ENCODE data around the gene MLLT3. TPM values are rescaled to one million over a fixed set of nuclear protein-coding genes. Genes with fewer than 3 reads are reported as not detected.

MLLT3 gene
- total and polyA plus RNA-seq, 2 donors (not counting 3 experiments of a cell fraction or from before 2014, with no cell fraction given): 6.1 to 10.0 TPM

GRCh38 chr9:20492772-20493171, 129.5 kb downstream of the MLLT3 start:
- Histone ChIP-seq H3K27ac (ENCODE audit: insufficient read depth, low read depth, low read length) (no peak overlapping the region), H3K9ac (replicated peaks; ENCODE audit: extremely low read depth, insufficient read depth, low read length) (no peak overlapping the region), H3K79me2 (ENCODE audit: control insufficient read depth, insufficient read depth, low read length) (no peaks in the 10 kb centered on the region), H3K4me1 (ENCODE audit: control insufficient read depth, extremely low read depth, insufficient read depth, low read length) (no peaks in the 10 kb centered on the region), H4K20me1 (replicated peaks; ENCODE audit: control insufficient read depth, extremely low read depth, insufficient read depth, low read length) (no peaks in the 10 kb centered on the region), H2AFZ (ENCODE audit: low read depth, low read length) (no peak overlapping the region), H3K9me3 (replicated peaks; ENCODE audit: control insufficient read depth, insufficient read depth, low read length) (no peaks in the 10 kb centered on the region), H3K36me3 (ENCODE audit: control insufficient read depth in 2 of 2, extremely low read depth in 1 of 2, insufficient read depth in 2 of 2, low read length in 2 of 2) (no peaks in the 10 kb centered on the region), H3K27me3 (ENCODE audit: control insufficient read depth in 2 of 2, insufficient read depth in 2 of 2, low read length in 2 of 2) (no peaks in the 10 kb centered on the region), H3K4me2 (ENCODE audit: insufficient read depth, low read length) (no peak overlapping the region), H3K4me3 (replicated peaks in 1 of 3; ENCODE audit: insufficient read depth in 1 of 3, low read depth in 1 of 3, low read length in 3 of 3) (no peak overlapping the region), H3K9me1 (replicated peaks; ENCODE audit: control insufficient read depth, extremely low read depth, insufficient read depth, low read length) (no peaks in the 10 kb centered on the region)
- dilution Hi-C loops (cut with MboI; ENCODE audit: extremely low pct_ligation_motif_present, low sequenced_read_pairs) (no loop called here), intact Hi-C loops (cut with micrococcal nuclease) (no loop called here)
- POLR2A ChIA-PET: no interaction called here
- CTCF ChIA-PET: no interaction called here
- no peak for DNase-seq (ENCODE audit: low read depth, low spot score)
- no peak for TF ChIP-seq EZH2 (IDR thresholded peaks at IDR 0.05; ENCODE audit: borderline replicate concordance, low read depth, low read length, severe bottlenecking)
- no peak for TF ChIP-seq FOS (IDR thresholded peaks at IDR 0.05; ENCODE audit: borderline replicate concordance, insufficient read depth, low read length)
- TF ChIP-seq POLR2AphosphoS5 (IDR thresholded peaks at IDR 0.05; ENCODE audit: insufficient read depth, low read depth, low read length): no peak
- TF ChIP-seq GATA2 (IDR thresholded peaks at IDR 0.05; ENCODE audit: insufficient read depth, insufficient read length, low read depth, low read length): no peak
- TF ChIP-seq JUN (IDR thresholded peaks at IDR 0.05; ENCODE audit: borderline replicate concordance, insufficient read depth, insufficient read length, low read depth): no peak
- TF ChIP-seq POLR2A (IDR thresholded peaks at IDR 0.05; ENCODE audit: low read depth, low read length): no peak
- TF ChIP-seq, protein P1, sequence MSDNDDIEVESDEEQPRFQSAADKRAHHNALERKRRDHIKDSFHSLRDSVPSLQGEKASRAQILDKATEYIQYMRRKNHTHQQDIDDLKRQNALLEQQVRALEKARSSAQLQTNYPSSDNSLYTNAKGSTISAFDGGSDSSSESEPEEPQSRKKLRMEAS (IDR thresholded peaks at IDR 0.05; ENCODE audit: insufficient read depth, insufficient read length): no peak
- no peak for TF ChIP-seq CTCF (IDR thresholded peaks at IDR 0.05; ENCODE audit: extremely low read depth in 1 of 2, insufficient read depth in 1 of 2, low read depth in 1 of 2, low read length in 2 of 2)
- no peak for TF ChIP-seq MYC (IDR thresholded peaks at IDR 0.05; ENCODE audit: low read depth, low read length)
- BruUV-seq (replicated peaks): no TSS peak
- FAIRE-seq: no peak

All from endothelial cell of umbilical vein (primary cell).